GM18520 (cell line): ENCODE results near the gene TRPV3.

ENCODE experiments used
- ATAC-seq: cut with Tn5 transposase; IDR thresholded peaks from one replicate; pipeline ENCODE4 v1.9.1; 2021; ENCODE audit not compliant: unreplicated experiment

Gene TRPV3

GRCh38 chr17:3547628-3548027, 10.0 kb downstream of the TRPV3 start:
- no peak for ATAC-seq

GRCh38 chr17:3546997-3547396, 10.6 kb downstream of the TRPV3 start:
- ATAC-seq = no peak

GRCh38 chr17:3546521-3546920, 11.1 kb downstream of the TRPV3 start:
- ATAC-seq = no peak

- ATAC-seq = no peak
These were observed 12.5 kb downstream of the TRPV3 start for GRCh38 chr17:3545151-3545550.

GRCh38 chr17:3544365-3544764, 13.2 kb downstream of the TRPV3 start:
- ATAC-seq = no peak

GRCh38 chr17:3543453-3543852, 14.2 kb downstream of the TRPV3 start:
- no peak for ATAC-seq

- no peak for ATAC-seq
These were observed 15.1 kb downstream of the TRPV3 start for GRCh38 chr17:3542410-3543088.

- ATAC-seq = no peak
These were observed 17.6 kb downstream of the TRPV3 start for GRCh38 chr17:3539881-3540540.

GRCh38 chr17:3536716-3537115, 20.9 kb downstream of the TRPV3 start:
- ATAC-seq = no peak

GRCh38 chr17:3535253-3535995, 22.2 kb downstream of the TRPV3 start:
- no peak for ATAC-seq

GRCh38 chr17:3534881-3535252, 22.7 kb downstream of the TRPV3 start:
- no peak for ATAC-seq

GRCh38 chr17:3533752-3534151, 23.9 kb downstream of the TRPV3 start:
- ATAC-seq = no peak

GRCh38 chr17:3532859-3533142, 24.8 kb downstream of the TRPV3 start:
- no peak for ATAC-seq

GRCh38 chr17:3532106-3532858, 25.3 kb downstream of the TRPV3 start:
- ATAC-seq = no peak

GRCh38 chr17:3531266-3532101, 26.1 kb downstream of the TRPV3 start:
- no peak for ATAC-seq

GRCh38 chr17:3529817-3530741, 27.5 kb downstream of the TRPV3 start:
- ATAC-seq = no peak

GRCh38 chr17:3528880-3529511, 28.6 kb downstream of the TRPV3 start:
- ATAC-seq = no peak

- ATAC-seq = no peak
These were observed 29.2 kb downstream of the TRPV3 start for GRCh38 chr17:3528403-3528851.

GRCh38 chr17:3527896-3528295, 29.7 kb downstream of the TRPV3 start:
- ATAC-seq = no peak
